HL-60 (cell line): ENCODE measurements around the gene RAD50.

Experiments
- CTCF ChIP-seq: IDR thresholded peaks from one replicate; pipeline ENCODE4 v1.5.1; 2011; ENCODE audit warnings: low read length, control low read depth, inconsistent platforms; ENCODE audit not compliant: insufficient read depth
- POLR2AphosphoS5 ChIP-seq: IDR thresholded peaks from 2 replicates; pipeline ENCODE4 v1.6.1; 2012; ENCODE audit warnings: low read depth

GRCh38 chr5:132546108-132546507 is 10.7 kb upstream of the RAD50 start:
- TF ChIP-seq CTCF (no peak), POLR2AphosphoS5 (no peak)
